K562 (cell line): ENCODE measurements around the gene NHSL2. TPM values are rescaled to one million over a fixed set of nuclear protein-coding genes. Genes with fewer than 3 reads are reported as not detected.

ENCODE experiments used
- ESRRA ChIP-seq: fragments of 450-650 bp; IDR thresholded peaks from 2 replicates; pipeline ENCODE4 v1.6.1; 2014; ENCODE audit warnings: low read depth, mild to moderate bottlenecking, moderate library complexity, borderline replicate concordance
- KHSRP ChIP-seq: fragments of 450-650 bp; IDR thresholded peaks from 2 replicates; pipeline ENCODE4 v1.6.1; 2017
- LARP7 ChIP-seq: fragments of 450-650 bp; IDR thresholded peaks from 2 replicates; pipeline ENCODE4 v1.6.1; 2016
- MTA2 ChIP-seq: fragments of 450-650 bp; IDR thresholded peaks from 2 replicates; pipeline ENCODE4 v1.6.1; 2016; ENCODE audit warnings: low read depth
- NR2F6 ChIP-seq: fragments of 450-650 bp; formaldehyde crosslinking; IDR thresholded peaks from 2 replicates; pipeline ENCODE4 v1.4.0; 2020; ENCODE audit warnings: mild to moderate bottlenecking
- PHB ChIP-seq: fragments of 250-450 bp; sonication (Bioruptor Pico); IDR thresholded peaks from 2 replicates; pipeline ENCODE4 v1.5.0; 2021
- PHF8 ChIP-seq: fragments of 200-600 bp; sonication (generic); IDR thresholded peaks from 2 replicates; pipeline ENCODE4 v1.6.1; 2012; ENCODE audit warnings: mixed run types, mild to moderate bottlenecking, inconsistent platforms, low read length, moderate library complexity, borderline replicate concordance
- RBM15 ChIP-seq: fragments of 200-400 bp; formaldehyde crosslinking; IDR thresholded peaks from 2 replicates; pipeline ENCODE4 v1.6.1; 2018; ENCODE audit warnings: mild to moderate bottlenecking, low read length, moderate library complexity; ENCODE audit not compliant: insufficient read depth
- RBM22 ChIP-seq: fragments of 200-400 bp; formaldehyde crosslinking; IDR thresholded peaks from 2 replicates; pipeline ENCODE4 v1.6.1; 2018; ENCODE audit warnings: low read length, low read depth; ENCODE audit not compliant: poor library complexity, severe bottlenecking
- SMARCC2 ChIP-seq: fragments of 450-650 bp; IDR thresholded peaks from 2 replicates; pipeline ENCODE4 v1.6.1; 2017; ENCODE audit warnings: antibody characterized with exemption, moderate library complexity, mild to moderate bottlenecking, low read depth
- SRSF7 ChIP-seq: fragments of 200-400 bp; formaldehyde crosslinking; optimal IDR thresholded peaks from 2 replicates; pipeline ENCODE3; 2017; ENCODE audit warnings: mild to moderate bottlenecking, low read depth, low read length
- SRSF9 ChIP-seq: fragments of 200-400 bp; formaldehyde crosslinking; IDR thresholded peaks from 2 replicates; pipeline ENCODE4 v1.6.1; 2017; ENCODE audit warnings: low read depth, low read length, borderline replicate concordance
- XRCC4 ChIP-seq: IDR thresholded peaks from one replicate; pipeline ENCODE4 v1.6.1; 2011; ENCODE audit not compliant: insufficient read depth, insufficient read length; ENCODE audit errors: extremely low read depth
- ZBTB7A ChIP-seq: IDR thresholded peaks from 2 replicates; pipeline ENCODE4 v1.6.1; 2011; ENCODE audit warnings: low read depth, mild to moderate bottlenecking, low read length, moderate library complexity, borderline replicate concordance; ENCODE audit not compliant: control insufficient read depth
- ZFPM2 ChIP-seq: fragments of 250-450 bp; sonication (Bioruptor Pico); IDR thresholded peaks from 2 replicates; pipeline ENCODE4 v1.5.1; 2022; ENCODE audit warnings: mild to moderate bottlenecking
- ZNF143 ChIP-seq: sonication (generic); formaldehyde crosslinking; IDR thresholded peaks from 2 replicates; pipeline ENCODE4 v1.9.0; 2022; ENCODE audit warnings: mild to moderate bottlenecking, missing genetic modification reagents
- ZNF232 ChIP-seq: sonication (generic); formaldehyde crosslinking; IDR thresholded peaks from 2 replicates; pipeline ENCODE4 v1.8.0; 2022; ENCODE audit warnings: mild to moderate bottlenecking, missing genetic modification reagents
- ZNF696 ChIP-seq: fragments of 250-450 bp; sonication (Bioruptor Pico); conservative IDR thresholded peaks from 2 replicates; pipeline ENCODE4 v1.4.0; 2020; ENCODE audit warnings: mild to moderate bottlenecking, moderate library complexity
- ZNF75A ChIP-seq: fragments of 450-650 bp; formaldehyde crosslinking; IDR thresholded peaks from 2 replicates; pipeline ENCODE4 v1.4.0; 2020; ENCODE audit warnings: mild to moderate bottlenecking
- ZNF830 ChIP-seq: fragments of 250-450 bp; sonication (Bioruptor Pico); IDR thresholded peaks from 2 replicates; pipeline ENCODE4 v1.5.0; 2021; ENCODE audit warnings: mild to moderate bottlenecking
- polyA plus RNA-seq, 8 experiments: library from polyadenylated mRNA; depleted of rRNA in 4 of 8; stranded (reverse) in 5 of 8; unstranded in 3 of 8; fragments of >200 nt; fragmentation: Nextera tagmentation in 2 of 8; fragmentation: Illumina TruSeq in 1 of 8; extraction: Ambion mirVana in 2 of 8; extraction: Trizol in 1 of 8; gene quantifications; 2 replicates each; pipeline versions ENCODE4 v1.2.1 to v1.2.3, GENCODE V29; 2011 to 2014; ENCODE audit warnings: inconsistent platforms in 1 of 8, missing spikeins in 1 of 8
- total RNA-seq, 7 experiments: library from RNA; depleted of rRNA in 6 of 7; stranded (reverse); fragments of >200 nt in 6 of 7; fragmentation: Illumina TruSeq in 2 of 7; extraction: Trizol in 2 of 7; gene quantifications; 2 replicates each; pipeline versions ENCODE4 v1.2.1 to v1.2.3, GENCODE V29; 2011 to 2021; ENCODE audit warnings: low replicate concordance in 1 of 7
- TF ChIP-seq, protein P1 (sequence below), 2 experiments: IDR thresholded peaks; 2 replicates each; pipeline ENCODE4 v1.6.1; 2012; ENCODE audit warnings: improper control_type of control experiment in 2 of 2, low read depth in 2 of 2, low read length in 2 of 2, borderline replicate concordance in 1 of 2
- TF ChIP-seq, protein P2 (sequence below), 3 experiments: fragments of 200-800 bp in 1 of 3; fragments of 250-450 bp in 1 of 3; fragments of 450-650 bp in 1 of 3; sonication (Bioruptor Pico) in 1 of 3; sonication (Bioruptor generic) in 1 of 3; formaldehyde crosslinking in 1 of 3; IDR thresholded peaks; 2 replicates each; pipeline versions ENCODE4 v1.6.1 to v1.8.0; 2016 to 2022; ENCODE audit warnings: mild to moderate bottlenecking in 2 of 3, missing genetic modification characterization in 2 of 3, missing compliant biosample characterization in 1 of 3, moderate library complexity in 1 of 3

NHSL2 gene
- total and polyA plus RNA-seq, 9 of the 15 experiments (the other 6 are each of a cell fraction or from before 2014, with no cell fraction given), result 0.02 TPM; not detected in 8

DNA sequence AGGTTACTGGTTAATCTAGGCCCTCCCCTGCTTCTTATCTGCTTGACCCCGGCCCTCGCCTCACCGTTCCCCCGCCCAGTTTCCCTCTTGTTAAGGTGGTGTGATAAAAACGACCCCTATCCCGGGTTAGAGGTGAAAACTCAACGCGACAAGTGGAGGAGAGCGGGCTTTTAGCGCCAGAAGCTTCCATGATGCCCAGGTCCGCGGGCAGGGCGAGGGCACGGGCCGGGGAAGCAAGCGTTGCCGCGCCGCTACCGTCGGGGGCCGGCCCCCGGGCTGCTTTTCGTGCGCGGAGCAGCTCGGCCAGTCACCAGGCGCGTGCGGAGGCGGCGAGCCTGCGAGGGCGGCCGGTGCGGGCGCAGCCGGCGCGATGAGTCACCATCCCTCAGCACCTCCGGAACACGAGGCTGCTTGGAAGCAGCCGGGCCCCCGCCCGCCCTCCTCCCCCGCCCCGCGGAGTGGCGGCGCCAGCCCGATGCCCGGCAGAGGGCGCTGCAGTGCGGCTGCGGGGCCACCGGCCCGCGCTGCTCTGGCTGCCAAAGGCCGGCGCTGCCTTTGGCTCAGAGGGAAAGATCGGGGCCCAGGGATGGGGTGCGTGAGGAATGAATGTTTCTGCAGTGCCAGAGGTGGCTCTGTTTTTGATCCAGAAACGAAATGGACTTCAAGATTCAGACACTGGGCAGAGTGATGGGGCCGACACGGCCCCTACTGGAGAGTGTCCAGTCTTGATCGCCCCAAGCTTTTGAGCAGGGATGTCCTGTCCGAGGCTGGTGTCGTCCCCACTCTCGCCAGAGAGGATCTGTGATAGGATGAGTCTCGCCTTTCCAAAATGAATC, 107.8 kb downstream of the NHSL2 start (continued):
- TF ChIP-seq, protein P1, sequence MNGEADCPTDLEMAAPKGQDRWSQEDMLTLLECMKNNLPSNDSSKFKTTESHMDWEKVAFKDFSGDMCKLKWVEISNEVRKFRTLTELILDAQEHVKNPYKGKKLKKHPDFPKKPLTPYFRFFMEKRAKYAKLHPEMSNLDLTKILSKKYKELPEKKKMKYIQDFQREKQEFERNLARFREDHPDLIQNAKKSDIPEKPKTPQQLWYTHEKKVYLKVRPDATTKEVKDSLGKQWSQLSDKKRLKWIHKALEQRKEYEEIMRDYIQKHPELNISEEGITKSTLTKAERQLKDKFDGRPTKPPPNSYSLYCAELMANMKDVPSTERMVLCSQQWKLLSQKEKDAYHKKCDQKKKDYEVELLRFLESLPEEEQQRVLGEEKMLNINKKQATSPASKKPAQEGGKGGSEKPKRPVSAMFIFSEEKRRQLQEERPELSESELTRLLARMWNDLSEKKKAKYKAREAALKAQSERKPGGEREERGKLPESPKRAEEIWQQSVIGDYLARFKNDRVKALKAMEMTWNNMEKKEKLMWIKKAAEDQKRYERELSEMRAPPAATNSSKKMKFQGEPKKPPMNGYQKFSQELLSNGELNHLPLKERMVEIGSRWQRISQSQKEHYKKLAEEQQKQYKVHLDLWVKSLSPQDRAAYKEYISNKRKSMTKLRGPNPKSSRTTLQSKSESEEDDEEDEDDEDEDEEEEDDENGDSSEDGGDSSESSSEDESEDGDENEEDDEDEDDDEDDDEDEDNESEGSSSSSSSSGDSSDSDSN (IDR thresholded peaks at IDR 0.05; ENCODE audit: borderline replicate concordance in 1 of 2, low read depth in 2 of 2, low read length in 2 of 2), result peak in 1 of 2 experiments; percentile 92; a peak in 2 of 4 replicates
- TF ChIP-seq RBM22 (no peak), SMARCC2 (no peak; the same call in 1 of the 2 replicates), ZNF232 (CRISPR knock-in tag) (no peak), RBM15 (no peak), ESRRA (no peak; the same call in 1 of the 2 replicates), ZNF143 (CRISPR knock-in tag) (no peak), ZNF75A (CRISPR knock-in tag) (no peak), NR2F6 (CRISPR knock-in tag) (no peak), KHSRP (no peak), XRCC4 (no peak), ZNF830 (CRISPR knock-in tag) (no peak), SRSF9 (no peak), ZNF696 (CRISPR knock-in tag) (no peak), LARP7 (no peak), ZBTB7A (peak; percentile 20; the same call in 1 of the 2 replicates), SRSF7 (no peak), PHB (CRISPR knock-in tag) (no peak), PHF8 (no peak), ZFPM2 (no peak), MTA2 (no peak)
- TF ChIP-seq, protein P2, sequence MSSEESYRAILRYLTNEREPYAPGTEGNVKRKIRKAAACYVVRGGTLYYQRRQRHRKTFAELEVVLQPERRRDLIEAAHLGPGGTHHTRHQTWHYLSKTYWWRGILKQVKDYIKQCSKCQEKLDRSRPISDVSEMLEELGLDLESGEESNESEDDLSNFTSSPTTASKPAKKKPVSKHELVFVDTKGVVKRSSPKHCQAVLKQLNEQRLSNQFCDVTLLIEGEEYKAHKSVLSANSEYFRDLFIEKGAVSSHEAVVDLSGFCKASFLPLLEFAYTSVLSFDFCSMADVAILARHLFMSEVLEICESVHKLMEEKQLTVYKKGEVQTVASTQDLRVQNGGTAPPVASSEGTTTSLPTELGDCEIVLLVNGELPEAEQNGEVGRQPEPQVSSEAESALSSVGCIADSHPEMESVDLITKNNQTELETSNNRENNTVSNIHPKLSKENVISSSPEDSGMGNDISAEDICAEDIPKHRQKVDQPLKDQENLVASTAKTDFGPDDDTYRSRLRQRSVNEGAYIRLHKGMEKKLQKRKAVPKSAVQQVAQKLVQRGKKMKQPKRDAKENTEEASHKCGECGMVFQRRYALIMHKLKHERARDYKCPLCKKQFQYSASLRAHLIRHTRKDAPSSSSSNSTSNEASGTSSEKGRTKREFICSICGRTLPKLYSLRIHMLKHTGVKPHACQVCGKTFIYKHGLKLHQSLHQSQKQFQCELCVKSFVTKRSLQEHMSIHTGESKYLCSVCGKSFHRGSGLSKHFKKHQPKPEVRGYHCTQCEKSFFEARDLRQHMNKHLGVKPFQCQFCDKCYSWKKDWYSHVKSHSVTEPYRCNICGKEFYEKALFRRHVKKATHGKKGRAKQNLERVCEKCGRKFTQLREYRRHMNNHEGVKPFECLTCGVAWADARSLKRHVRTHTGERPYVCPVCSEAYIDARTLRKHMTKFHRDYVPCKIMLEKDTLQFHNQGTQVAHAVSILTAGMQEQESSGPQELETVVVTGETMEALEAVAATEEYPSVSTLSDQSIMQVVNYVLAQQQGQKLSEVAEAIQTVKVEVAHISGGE (CRISPR knock-in tag; IDR thresholded peaks at IDR 0.05), result no peak
